ENCODE measurements around the gene GADD45GIP1. TPM values are rescaled to one million over a fixed set of nuclear protein-coding genes. Genes with fewer than 3 reads are reported as not detected.

Gene GADD45GIP1
- total RNA-seq, 4 donors from 2014 or later: 41.4 to 68.8 (median 53.5) TPM

- peaks cover 0 to 76% (median 30%) of the 10 kb centered on the region in 3 donors for H3K36me3 ChIP-seq
- DNase-seq (ENCODE audit: low spot score in 2 of 2): no peak
- no peak overlapping the region for H3K27ac ChIP-seq
- H3K4me3 ChIP-seq: no peak overlapping the region
- WGBS, 2 donors: 90% methylated on average over 28 to 30 of the region's 30 CpGs
- H3K9me3 ChIP-seq: no peaks in the 10 kb centered on the region
- no peaks in the 10 kb centered on the region for H3K27me3 ChIP-seq
- TF ChIP-seq CTCF (IDR thresholded peaks at IDR 0.05) (no peak), EP300 (IDR thresholded peaks at IDR 0.05) (no peak), POLR2A (IDR thresholded peaks at IDR 0.05) (no peak)
- H3K4me1 ChIP-seq: peaks cover 0 to 51% (median 13%) of the 10 kb centered on the region in 4 donors
These were observed 8.2 kb downstream of the GADD45GIP1 start for GRCh38 chr19:12948612-12949362.

GRCh38 chr19:12947702-12948611 is 9.1 kb downstream of the GADD45GIP1 start:
- no peak for TF ChIP-seq CTCF (IDR thresholded peaks at IDR 0.05)
- TF ChIP-seq EP300 (IDR thresholded peaks at IDR 0.05): no peak
- TF ChIP-seq POLR2A (IDR thresholded peaks at IDR 0.05): no peak
- WGBS, 2 donors: 83 to 85% methylated on average over 27 to 28 of the region's 28 CpGs
- peaks cover 0 to 50% (median 13%) of the 10 kb centered on the region in 4 donors for H3K4me1 ChIP-seq
- H3K36me3 ChIP-seq: peaks cover 0 to 76% (median 38%) of the 10 kb centered on the region in 3 donors
- no peak overlapping the region for H3K4me3 ChIP-seq
- DNase-seq (ENCODE audit: low spot score in 2 of 2): no peak
- no peaks in the 10 kb centered on the region for H3K27me3 ChIP-seq
- H3K27ac ChIP-seq: no peak overlapping the region
- no peaks in the 10 kb centered on the region for H3K9me3 ChIP-seq

- TF ChIP-seq POLR2A (IDR thresholded peaks at IDR 0.05): no peak
- no peak for TF ChIP-seq CTCF (IDR thresholded peaks at IDR 0.05)
- no peak for TF ChIP-seq EP300 (IDR thresholded peaks at IDR 0.05)
- peak overlapping the region; percentile 72 to 99 (median 94) for H3K4me3 ChIP-seq
- H3K9me3 ChIP-seq: no peaks in the 10 kb centered on the region
- H3K36me3 ChIP-seq: peaks cover 0 to 76% (median 45%) of the 10 kb centered on the region in 3 donors
- H3K27ac ChIP-seq: peak overlapping the region; percentile 82 to 98 (median 96)
- 60 to 62% methylated on average over 14 of the region's 14 CpGs for WGBS, 2 donors
- DNase-seq (ENCODE audit: low spot score in 2 of 2): no peak
- peaks cover 0 to 47% (median 11%) of the 10 kb centered on the region in 4 donors for H3K4me1 ChIP-seq
- no peaks in the 10 kb centered on the region for H3K27me3 ChIP-seq
These were observed 10.1 kb downstream of the GADD45GIP1 start for GRCh38 chr19:12946731-12947496.

- H3K4me3 ChIP-seq: peak overlapping the region; percentile 72 to 99 (median 94)
- 1% methylated on average over 16 to 22 of the region's 40 CpGs for WGBS, 2 donors
- peak overlapping the region; percentile 82 to 98 (median 96) for H3K27ac ChIP-seq
- DNase-seq (ENCODE audit: low spot score in 2 of 2): no peak
- H3K27me3 ChIP-seq: no peaks in the 10 kb centered on the region
- H3K4me1 ChIP-seq: peaks cover 0 to 54% (median 11%) of the 10 kb centered on the region in 4 donors
- peaks cover 2 to 76% (median 52%) of the 10 kb centered on the region in 3 donors for H3K36me3 ChIP-seq
- TF ChIP-seq EP300 (IDR thresholded peaks at IDR 0.05) (no peak), POLR2A (IDR thresholded peaks at IDR 0.05) (no peak), CTCF (IDR thresholded peaks at IDR 0.05) (no peak)
- no peaks in the 10 kb centered on the region for H3K9me3 ChIP-seq
These were observed 10.8 kb downstream of the GADD45GIP1 start for GRCh38 chr19:12946092-12946721.
